ENCODE measurements around the gene KCNIP1.

The KCNIP1 gene

GRCh38 chr5:170651604-170652277, 147.9 kb downstream of the KCNIP1 start:
- no peak for DNase-seq

GRCh38 chr5:170655476-170655875, 151.7 kb downstream of the KCNIP1 start:
- DNase-seq = no peak

- DNase-seq = no peak
Measured at GRCh38 chr5:170655920-170656319, 152.1 kb downstream of the KCNIP1 start.

GRCh38 chr5:170656346-170656745, 152.5 kb downstream of the KCNIP1 start:
- DNase-seq = no peak

- DNase-seq = no peak
Measured at GRCh38 chr5:170660531-170660930, 156.7 kb downstream of the KCNIP1 start.

GRCh38 chr5:170662966-170663365, 159.1 kb downstream of the KCNIP1 start:
- DNase-seq = no peak

- no peak for DNase-seq
Measured at GRCh38 chr5:170678811-170679210, 175.0 kb downstream of the KCNIP1 start.

- no peak for DNase-seq
Measured at GRCh38 chr5:170681013-170681433, 177.2 kb downstream of the KCNIP1 start.

DNA sequence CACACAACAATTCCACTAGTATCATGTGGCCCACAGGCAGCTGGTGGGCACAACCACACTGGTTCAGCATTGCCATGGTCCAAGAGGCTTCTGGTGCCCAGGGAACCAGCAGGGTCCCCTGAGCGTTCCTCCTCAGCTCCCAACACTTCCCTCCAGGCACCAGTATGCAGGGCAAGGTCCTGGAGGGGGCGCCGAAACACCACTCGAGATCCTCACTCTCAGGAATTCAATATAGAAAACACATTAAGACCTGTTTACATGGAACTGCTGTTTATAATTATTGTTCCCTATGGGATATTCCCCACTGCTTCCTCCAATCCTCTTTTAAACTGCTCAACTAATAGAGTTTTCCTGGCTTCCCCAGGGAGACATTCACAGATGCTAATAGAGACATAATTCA, 187.8 kb downstream of the KCNIP1 start:
- DNase-seq = no peak

DNA sequence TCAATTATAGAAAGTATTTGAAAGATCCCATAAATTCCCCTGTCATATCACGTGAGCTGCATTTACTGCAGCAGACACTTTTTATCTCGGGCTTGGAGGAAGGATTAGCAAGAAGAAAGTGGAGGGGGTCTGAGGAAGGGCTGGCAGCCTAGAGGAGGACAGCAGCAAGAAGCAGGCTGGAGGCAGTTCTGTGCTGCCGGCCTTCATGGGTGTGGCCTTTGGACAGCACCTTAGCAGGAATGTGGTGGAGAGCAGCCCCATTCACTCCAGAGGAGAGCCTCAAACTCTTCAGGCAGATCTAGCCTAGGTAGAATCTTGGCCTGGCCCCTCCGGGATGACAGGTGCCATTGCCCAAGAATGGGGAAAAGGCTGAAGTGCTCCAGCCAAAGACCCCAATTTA, 189.9 kb downstream of the KCNIP1 start:
- DNase-seq = no peak

- no peak for DNase-seq
Measured at GRCh38 chr5:170694911-170695310, 191.1 kb downstream of the KCNIP1 start.

GRCh38 chr5:170697031-170697430, 193.2 kb downstream of the KCNIP1 start:
- no peak for DNase-seq

DNA sequence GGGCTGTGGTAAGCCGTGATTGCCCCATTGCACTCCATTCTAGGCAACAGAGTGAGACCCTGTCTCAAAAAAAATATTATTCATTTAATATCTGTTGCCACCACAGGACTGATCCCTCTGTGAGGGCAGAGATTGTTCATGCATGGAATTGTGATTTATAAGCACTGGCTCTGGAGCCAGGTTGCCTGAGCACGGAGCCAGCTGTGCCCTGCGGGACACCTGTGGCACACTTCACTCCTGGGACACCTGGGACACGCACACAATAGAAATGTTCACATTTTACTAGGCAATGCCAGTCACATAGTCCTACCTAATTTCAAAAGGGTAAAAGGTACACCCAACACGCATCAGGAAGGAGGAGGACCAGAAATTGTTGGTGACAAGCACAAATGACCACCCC, 196.7 kb downstream of the KCNIP1 start:
- no peak for DNase-seq

DNA sequence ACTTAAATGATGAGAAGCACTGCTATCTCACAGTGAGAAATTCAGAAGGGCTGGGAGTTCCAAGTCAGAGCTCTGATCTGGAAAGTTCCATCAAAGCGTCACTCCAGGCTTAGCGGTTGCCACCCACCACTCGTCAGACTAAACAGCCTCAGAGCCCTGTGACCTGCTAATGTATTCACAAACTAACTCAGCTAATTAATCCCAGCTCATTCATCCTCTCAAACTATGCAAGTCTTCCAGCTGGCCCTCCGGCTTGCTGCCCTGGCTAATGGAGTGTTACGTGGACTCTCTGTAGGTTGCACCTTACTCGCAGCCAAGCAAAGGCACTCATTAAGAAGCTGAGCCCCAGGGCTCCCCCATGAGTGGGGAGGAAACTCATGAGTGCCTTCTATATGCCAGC, 197.5 kb downstream of the KCNIP1 start:
- no peak for DNase-seq

DNA sequence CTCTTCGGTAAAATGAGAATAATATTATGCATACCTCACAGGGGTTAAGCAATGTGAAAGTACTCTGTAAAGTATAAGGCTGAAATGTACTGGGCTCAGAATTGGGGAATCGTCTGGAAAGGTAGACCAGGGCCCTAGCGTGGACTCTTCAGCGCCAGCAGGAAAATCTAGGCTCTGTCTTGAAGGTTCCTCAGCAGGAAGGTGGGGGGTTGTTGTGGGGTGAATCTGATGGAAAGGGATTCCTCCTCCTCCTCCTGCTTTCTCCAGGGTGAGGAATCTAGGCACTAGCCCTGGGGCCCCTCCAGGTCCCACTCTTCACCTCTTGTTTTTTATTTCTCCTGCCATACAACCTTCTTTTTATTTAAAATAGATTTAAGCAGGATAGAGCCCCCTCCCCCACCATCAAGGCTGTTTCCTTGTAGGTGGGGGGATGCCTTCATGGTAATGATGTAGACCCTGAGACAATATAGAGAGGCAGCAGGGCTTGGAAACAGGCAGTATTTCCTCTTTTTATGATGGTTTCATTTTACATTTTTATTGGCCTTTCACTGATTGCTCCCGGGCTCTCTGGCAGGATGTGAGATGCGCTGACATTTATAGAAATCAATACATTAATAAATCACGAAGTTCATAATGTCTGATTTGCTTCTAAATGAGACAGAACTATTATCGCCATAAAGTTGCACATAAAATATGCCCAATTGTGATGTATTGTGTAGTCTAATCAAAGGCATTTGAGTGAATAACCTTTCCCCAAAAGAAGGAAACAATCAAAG, 200.8 kb downstream of the KCNIP1 start:
- DNase-seq = no peak

- DNase-seq = no peak
Measured at GRCh38 chr5:170709640-170710039, 205.8 kb downstream of the KCNIP1 start.

DNA sequence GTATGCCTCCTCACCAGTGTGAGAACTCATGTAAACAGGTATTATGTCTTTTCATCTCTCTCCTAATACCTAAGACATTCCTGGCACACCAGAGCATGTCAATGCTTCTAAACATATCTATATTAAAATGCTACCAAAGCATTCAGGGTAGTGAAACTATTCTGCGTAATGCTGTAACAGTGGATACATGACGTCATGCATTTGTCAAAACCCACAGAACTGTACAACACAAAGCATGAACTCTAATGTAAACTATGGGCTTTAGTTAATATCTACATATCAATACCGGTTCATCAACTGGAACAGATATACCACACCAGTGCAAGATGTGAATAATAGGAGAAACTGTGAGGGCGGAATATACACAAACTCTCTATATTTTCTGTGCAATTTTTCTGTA, 207.5 kb downstream of the KCNIP1 start:
- no peak for DNase-seq

DNA sequence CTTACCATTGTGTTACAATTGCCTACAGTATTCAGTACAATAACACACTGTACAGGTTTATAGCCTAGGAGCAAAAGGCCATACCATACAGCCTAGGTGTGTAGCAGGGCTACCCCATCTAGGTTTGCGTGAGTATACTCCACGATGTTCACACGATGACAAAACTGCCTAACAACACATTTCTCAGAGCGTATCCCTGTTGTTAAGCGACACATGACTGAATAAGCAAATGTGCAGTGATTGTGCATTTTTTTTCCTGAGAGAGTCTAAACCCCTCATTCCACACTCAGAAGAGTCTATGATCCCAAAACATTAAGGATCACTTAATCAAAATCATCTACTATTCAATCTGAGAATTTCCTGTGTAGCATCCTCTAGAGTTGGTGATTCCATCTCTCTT, 211.3 kb downstream of the KCNIP1 start:
- no peak for DNase-seq

DNA sequence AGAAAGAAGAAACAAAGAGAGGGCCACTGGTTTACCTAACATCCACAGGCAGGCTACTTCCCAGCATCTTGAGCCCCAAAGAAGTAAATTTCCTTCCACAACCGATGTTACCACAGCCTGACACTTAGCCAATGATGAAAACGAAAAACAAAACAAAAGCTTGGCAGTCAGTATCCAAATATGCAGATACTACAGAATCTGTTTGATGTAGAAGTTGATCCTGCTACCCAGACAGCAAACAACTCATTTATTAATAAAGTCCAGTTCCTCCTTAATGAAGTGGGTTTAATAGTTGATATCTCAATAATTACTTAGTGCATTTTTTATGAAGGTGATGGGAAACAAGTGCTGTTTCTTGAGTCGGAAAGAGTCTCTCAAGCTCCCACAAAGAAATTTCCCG, 212.6 kb downstream of the KCNIP1 start:
- no peak for DNase-seq

DNA sequence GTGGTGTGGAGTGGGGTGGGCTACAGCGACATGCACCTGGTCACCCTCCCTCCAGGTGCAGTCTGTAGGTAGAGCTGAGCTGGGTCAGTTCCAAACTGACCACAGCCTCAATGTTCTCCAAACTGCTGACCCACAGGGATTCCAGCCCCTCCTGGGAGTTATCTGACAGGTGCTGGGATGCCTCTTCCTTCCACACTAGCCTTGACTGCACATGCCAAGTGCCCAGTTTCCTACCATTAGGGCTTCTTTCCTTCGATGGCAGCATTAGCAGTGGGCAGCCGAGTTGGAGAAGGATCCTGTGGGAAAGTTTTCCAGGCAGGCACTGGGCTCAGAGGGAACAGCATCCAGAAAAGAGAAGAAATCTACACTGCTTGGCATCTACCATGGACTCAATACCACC, 215.7 kb downstream of the KCNIP1 start:
- no peak for DNase-seq

- DNase-seq = no peak
Measured at GRCh38 chr5:170720179-170720578, 216.4 kb downstream of the KCNIP1 start.

GRCh38 chr5:170720984-170721383, 217.2 kb downstream of the KCNIP1 start:
- no peak for DNase-seq

- DNase-seq = no peak
Measured at GRCh38 chr5:170721681-170722080, 217.9 kb downstream of the KCNIP1 start.

DNA sequence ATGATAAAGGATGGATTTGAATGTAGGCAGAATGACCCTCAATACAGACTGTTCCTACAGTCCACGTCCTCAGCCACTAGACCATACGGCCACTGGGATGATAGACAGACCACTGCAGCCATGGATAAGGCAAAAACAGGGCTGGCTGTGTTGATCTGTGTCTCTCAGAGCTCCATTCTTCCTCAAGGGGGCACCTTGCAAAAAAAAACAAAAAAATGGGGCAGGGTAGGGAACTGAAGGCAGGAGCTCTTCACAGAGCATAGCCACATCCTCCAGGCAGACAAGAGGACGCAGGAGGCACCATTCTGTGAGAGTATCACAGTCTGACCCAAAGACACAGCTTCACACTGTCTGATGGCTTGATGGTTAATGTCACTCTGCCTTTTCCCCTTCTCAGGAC, 218.5 kb downstream of the KCNIP1 start:
- no peak for DNase-seq

DNA sequence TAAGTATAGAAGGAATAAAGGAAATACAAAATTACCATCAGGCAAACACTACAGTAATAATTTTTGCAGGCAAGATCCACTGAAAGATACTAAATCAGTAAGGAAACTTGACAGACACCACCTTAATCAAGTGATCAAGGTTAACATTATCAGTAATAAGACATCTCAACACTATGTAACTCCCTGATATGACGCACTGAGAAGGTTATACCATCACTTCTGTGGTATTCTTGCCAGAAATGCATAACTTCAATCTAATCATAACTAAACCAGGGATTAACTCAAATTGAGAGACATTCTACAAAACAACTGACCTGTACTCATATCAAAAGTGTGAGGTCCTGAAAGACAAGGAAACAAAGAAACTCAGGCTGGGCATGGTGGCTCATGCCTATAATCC, 227.2 kb downstream of the KCNIP1 start:
- DNase-seq = no peak

Data from NCI-H2081 (cell line).